ENCODE measurements around the gene SDK2.
"Not testable (repeated sequence)": the region's sequence is repeated elsewhere in the genome, so short reads cannot be mapped to it uniquely, and the experiment has no call there.

The SDK2 gene

GRCh38 chr17:73335591-73336407 is 308.4 kb downstream of the SDK2 start:
- no peak for DNase-seq

- no peak for DNase-seq
Measured at GRCh38 chr17:73334771-73335513, 309.3 kb downstream of the SDK2 start.

- not testable (repeated sequence) for DNase-seq
Measured at GRCh38 chr17:73333445-73333844, 310.8 kb downstream of the SDK2 start.

- no peak for DNase-seq
Measured at GRCh38 chr17:73331060-73331459, 313.2 kb downstream of the SDK2 start.

- no peak for DNase-seq
Measured at GRCh38 chr17:73327676-73328075, 316.6 kb downstream of the SDK2 start.

GRCh38 chr17:73325527-73325842 is 318.8 kb downstream of the SDK2 start:
- no peak for DNase-seq

- DNase-seq = no peak
Measured at GRCh38 chr17:73324711-73325526, 319.3 kb downstream of the SDK2 start.

- no peak for DNase-seq
Measured at GRCh38 chr17:73324160-73324475, 320.1 kb downstream of the SDK2 start.

- no peak for DNase-seq
Measured at GRCh38 chr17:73323409-73324159, 320.7 kb downstream of the SDK2 start.

GRCh38 chr17:73320601-73321264 is 323.5 kb downstream of the SDK2 start:
- no peak for DNase-seq

- DNase-seq = no peak
Measured at GRCh38 chr17:73319766-73320165, 324.5 kb downstream of the SDK2 start.

GRCh38 chr17:73318836-73319235 is 325.4 kb downstream of the SDK2 start:
- peak; percentile 49 for DNase-seq

GRCh38 chr17:73318427-73318813 is 325.8 kb downstream of the SDK2 start:
- no peak for DNase-seq

- no peak for DNase-seq
Measured at GRCh38 chr17:73317513-73318426, 326.5 kb downstream of the SDK2 start.

GRCh38 chr17:73316919-73317505 is 327.2 kb downstream of the SDK2 start:
- DNase-seq = no peak

- DNase-seq = no peak
Measured at GRCh38 chr17:73315471-73315870, 328.8 kb downstream of the SDK2 start.

- DNase-seq = no peak
Measured at GRCh38 chr17:73313526-73314127, 330.6 kb downstream of the SDK2 start.

GRCh38 chr17:73312887-73313286 is 331.4 kb downstream of the SDK2 start:
- DNase-seq = not testable (repeated sequence)

GRCh38 chr17:73311781-73312641 is 332.2 kb downstream of the SDK2 start, which contains the start of gene CDC42EP4:
CDC42EP4 (minus strand) TSS chr17:73312001; CDS start chr17:73286500, 25,501 bp downstream.
- DNase-seq = peak; percentile 69

Data from DMS79 treated with DMSO at 0.1 percent for 48 hours (cell line).